HCT116 (cell line): ENCODE data around the gene COX7C. TPM values are rescaled to one million over a fixed set of nuclear protein-coding genes. Genes with fewer than 3 reads are reported as not detected.

Source experiments
- ATAC-seq: fragments of 200-7000 bp; cut with Tn5 transposase; 2 replicates; pipeline ENCODE4 v1.9.1; 2020; ENCODE audit warnings: mild to moderate bottlenecking, moderate library complexity
- BruUV-seq: library from RNA; stranded (reverse); fragments of 400-500 nt; replicated peaks from 2 replicates; lab custom pipeline; 2021; lab: Mats Ljungman, UMichigan
- CTCF ChIA-PET: fragments of 300-600 bp; sonication (Branson Sonifier 250); formaldehyde crosslinking; loops from one replicate; lab custom pipeline; 2021; ENCODE audit warnings: antibody characterized with exemption; lab: Charles Lee
- POLR2A ChIA-PET: fragments of 300-600, 350-600 bp; sonication (Branson Sonifier 250); formaldehyde crosslinking; loops from one replicate; lab custom pipeline; 2021; ENCODE audit warnings: antibody characterized with exemption; lab: Charles Lee
- RAD21 ChIA-PET, 2 experiments: fragments of 300-600 bp; sonication (Branson Sonifier 250); formaldehyde crosslinking; loops; one replicate each; lab custom pipeline; 2023; ENCODE audit warnings: low total read pairs in 2 of 2; ENCODE audit not compliant: uncharacterized antibody in 2 of 2, unreplicated experiment in 2 of 2, low non-redundant PET in 1 of 2; lab: Charles Lee
- DNase-seq: peaks from one replicate; pipeline ENCODE4 v3.0.0-alpha.2; 2010; ENCODE audit warnings: low read depth, low spot score
- H2AFZ ChIP-seq: fragments of 200-600 bp; shearing (Covaris generic), sonication (generic); 2 replicates; pipeline ENCODE4 v1.6.1; 2017; ENCODE audit warnings: low read depth, mixed run types, mixed read lengths, antibody characterized with exemption, low read length; ENCODE audit not compliant: poor library complexity, severe bottlenecking
- H3K27ac ChIP-seq: 2 replicates; pipeline ENCODE4 v1.5.1; 2012; ENCODE audit warnings: low read depth, low read length
- H3K27me3 ChIP-seq: fragments of 200-600 bp; sonication (generic); 2 replicates; pipeline ENCODE4 v1.6.1; 2016; ENCODE audit warnings: mixed run types, low read length, mixed read lengths; ENCODE audit not compliant: insufficient read depth
- H3K36me3 ChIP-seq, 2 experiments: fragments of 200-500 bp in 1 of 2; fragments of 200-600 bp in 1 of 2; sonication (Bioruptor generic) in 1 of 2; sonication (generic) in 1 of 2; 2 replicates each; pipeline versions ENCODE4 v1.5.1 to v1.6.1; 2014 to 2016; ENCODE audit warnings: low read length in 2 of 2, inconsistent platforms in 1 of 2, mixed read lengths in 1 of 2, mixed run types in 1 of 2; ENCODE audit not compliant: insufficient read depth in 2 of 2, control insufficient read depth in 1 of 2
- H3K4me1 ChIP-seq, 2 experiments: fragments of 200-600 bp in 1 of 2; sonication (generic) in 1 of 2; 2 replicates each; pipeline versions ENCODE4 v1.5.1 to v1.6.1; 2012 to 2017; ENCODE audit warnings: low read length in 2 of 2, inconsistent platforms in 1 of 2, mild to moderate bottlenecking in 1 of 2, mixed read lengths in 1 of 2, mixed run types in 1 of 2, moderate library complexity in 1 of 2; ENCODE audit not compliant: insufficient read depth in 2 of 2, control insufficient read depth in 1 of 2
- H3K4me2 ChIP-seq: fragments of 200-600 bp; sonication (generic); 2 replicates; pipeline ENCODE4 v1.6.1; 2017; ENCODE audit warnings: mixed run types, low read length, mixed read lengths
- H3K4me3 ChIP-seq, 2 experiments: fragments of 200-600 bp in 1 of 2; sonication (generic) in 1 of 2; replicated peaks in 1 of 2; 2 replicates each; pipeline ENCODE4 v1.5.1; 2011 to 2016; ENCODE audit warnings: low read length in 2 of 2, control low read depth in 1 of 2, low read depth in 1 of 2, mild to moderate bottlenecking in 1 of 2, mixed read lengths in 1 of 2, mixed run types in 1 of 2
- H3K79me2 ChIP-seq: fragments of 200-600 bp; sonication (generic); 2 replicates; pipeline ENCODE4 v1.6.1; 2017; ENCODE audit warnings: mild to moderate bottlenecking, mixed run types, low read length, moderate library complexity, mixed read lengths; ENCODE audit not compliant: insufficient read depth
- H3K9ac ChIP-seq: fragments of 200-600 bp; sonication (generic); 2 replicates; pipeline ENCODE4 v1.6.1; 2016; ENCODE audit warnings: low read length, mixed read lengths
- H3K9me2 ChIP-seq: fragments of 200-600 bp; sonication (generic), shearing (Covaris generic); 2 replicates; pipeline ENCODE4 v1.6.1; 2017; ENCODE audit warnings: mixed run types, mild to moderate bottlenecking, moderate library complexity; ENCODE audit not compliant: insufficient read depth
- H3K9me3 ChIP-seq, 2 experiments: fragments of 200-500 bp in 1 of 2; fragments of 200-600 bp in 1 of 2; sonication (Bioruptor generic) in 1 of 2; sonication (generic) in 1 of 2; 2 replicates each; pipeline ENCODE4 v1.6.1; 2014 to 2017; ENCODE audit warnings: low read length in 2 of 2, mixed read lengths in 2 of 2, inconsistent platforms in 1 of 2, low read depth in 1 of 2, mild to moderate bottlenecking in 1 of 2, mixed run types in 1 of 2, moderate library complexity in 1 of 2; ENCODE audit not compliant: control insufficient read depth in 1 of 2, insufficient read depth in 1 of 2
- H4K20me1 ChIP-seq: fragments of 200-600 bp; sonication (generic), shearing (Covaris generic); 2 replicates; pipeline ENCODE4 v1.6.1; 2017; ENCODE audit warnings: mixed run types, mild to moderate bottlenecking, moderate library complexity; ENCODE audit not compliant: insufficient read depth
- CBX3 ChIP-seq: IDR thresholded peaks from 2 replicates; pipeline ENCODE4 v1.6.1; 2012; ENCODE audit warnings: low read depth
- CEBPB ChIP-seq: IDR thresholded peaks from 2 replicates; pipeline ENCODE4 v1.6.1; 2012; ENCODE audit warnings: low read depth
- EGR1 ChIP-seq: IDR thresholded peaks from 2 replicates; pipeline ENCODE4 v1.6.1; 2012; ENCODE audit warnings: low read depth
- ELF1 ChIP-seq: IDR thresholded peaks from 2 replicates; pipeline ENCODE4 v1.6.1; 2012; ENCODE audit warnings: low read depth, borderline replicate concordance
- JUND ChIP-seq: IDR thresholded peaks from 2 replicates; pipeline ENCODE4 v1.6.1; 2012
- POLR2A ChIP-seq: IDR thresholded peaks from 2 replicates; pipeline ENCODE4 v1.7.0; 2011; ENCODE audit warnings: borderline replicate concordance; ENCODE audit not compliant: insufficient read depth, insufficient read length; ENCODE audit errors: extremely low read depth
- POLR2AphosphoS5 ChIP-seq: IDR thresholded peaks from 2 replicates; pipeline ENCODE4 v1.6.1; 2011; ENCODE audit warnings: mild to moderate bottlenecking, low read depth, low read length, moderate library complexity
- RAD21 ChIP-seq: IDR thresholded peaks from 2 replicates; pipeline ENCODE4 v1.6.1; 2012; ENCODE audit warnings: low read depth, mild to moderate bottlenecking
- SIN3A ChIP-seq: IDR thresholded peaks from 2 replicates; pipeline ENCODE4 v1.6.1; 2012; ENCODE audit warnings: low read depth
- SP1 ChIP-seq: IDR thresholded peaks from 2 replicates; pipeline ENCODE4 v1.6.1; 2012; ENCODE audit warnings: low read depth
- TCF7L2 ChIP-seq: IDR thresholded peaks from 2 replicates; pipeline ENCODE4 v1.7.0; 2011; ENCODE audit warnings: borderline replicate concordance, inconsistent platforms; ENCODE audit not compliant: insufficient read depth, insufficient read length; ENCODE audit errors: extremely low read depth
- YY1 ChIP-seq: IDR thresholded peaks from 2 replicates; pipeline ENCODE4 v1.6.1; 2011; ENCODE audit warnings: low read length, low read depth, moderate library complexity, mild to moderate bottlenecking; ENCODE audit not compliant: insufficient replicate concordance; ENCODE audit errors: extremely low read depth
- ZNF274 ChIP-seq: fragments of 200-500 bp; sonication (Bioruptor generic); IDR thresholded peaks from 2 replicates; pipeline ENCODE4 v1.6.1; 2014; ENCODE audit warnings: mild to moderate bottlenecking, low read depth, low read length, inconsistent platforms
- intact Hi-C: fragments of 100-400 bp; cut with micrococcal nuclease; formaldehyde crosslinking; loops from 2 replicates; pipeline ENCODE4 v1.10.0; 2022
- total RNA-seq: library from RNA; stranded (reverse); gene quantifications from one replicate; pipeline ENCODE4 v1.2.1, GENCODE V29; 2021; ENCODE audit not compliant: unreplicated experiment
- TF ChIP-seq, protein P1 (sequence below), 3 experiments: fragments of 200-600 bp in 1 of 3; sonication (generic) in 1 of 3; IDR thresholded peaks in 2 of 3; conservative IDR thresholded peaks in 1 of 3; 2 replicates each; pipeline ENCODE4 v1.5.1; 2012 to 2017; ENCODE audit warnings: low read depth in 2 of 3, low read length in 2 of 3, antibody characterized with exemption in 1 of 3, borderline replicate concordance in 1 of 3, control low read depth in 1 of 3, mild to moderate bottlenecking in 1 of 3, mixed read lengths in 1 of 3, mixed run types in 1 of 3, moderate library complexity in 1 of 3; ENCODE audit not compliant: insufficient read depth in 1 of 3
- TF ChIP-seq, protein P2 (sequence below): IDR thresholded peaks from 2 replicates; pipeline ENCODE4 v1.6.1; 2011; ENCODE audit warnings: mild to moderate bottlenecking, low read length, moderate library complexity; ENCODE audit not compliant: insufficient replicate concordance; ENCODE audit errors: extremely low read depth
- TF ChIP-seq, protein P3 (sequence below): IDR thresholded peaks from 2 replicates; pipeline ENCODE4 v1.6.1; 2012
- TF ChIP-seq, protein P4 (sequence below): IDR thresholded peaks from 2 replicates; pipeline ENCODE4 v1.6.1; 2012

Gene COX7C
- total RNA-seq, 1 experiment from 2014 or later, result 550 TPM

DNA sequence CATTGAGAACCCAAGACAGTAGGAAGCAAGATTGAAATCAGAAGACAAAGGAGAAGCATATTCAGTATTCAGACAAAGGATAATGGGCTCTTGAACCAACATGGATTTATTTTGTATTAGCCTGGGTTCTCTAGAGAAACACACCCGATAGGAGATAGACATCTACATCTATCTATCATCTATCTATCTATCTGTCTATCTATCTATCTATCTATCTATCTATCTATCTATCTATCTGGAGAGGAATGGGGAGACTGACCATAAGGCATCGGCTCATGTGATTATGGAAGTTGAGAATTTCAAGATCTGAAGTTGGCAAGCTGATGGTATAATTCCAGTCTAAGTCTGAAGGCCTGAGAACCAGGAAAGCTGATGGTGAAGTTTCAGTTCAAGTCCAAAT, 13.4 kb downstream of the COX7C start:
- ATAC-seq, result no peak
- Histone ChIP-seq H3K4me2 (no peak overlapping the region), H3K9me2 (no peaks in the 10 kb centered on the region), H3K36me3 (no peaks in the 10 kb centered on the region), H3K4me1 (no peaks in the 10 kb centered on the region), H4K20me1 (no peaks in the 10 kb centered on the region), H3K4me3 (no peak overlapping the region), H3K9me3 (no peaks in the 10 kb centered on the region), H3K9ac (no peak overlapping the region), H3K79me2 (no peaks in the 10 kb centered on the region), H3K27ac (no peak overlapping the region), H3K27me3 (no peaks in the 10 kb centered on the region), H2AFZ (no peak overlapping the region)
- CTCF ChIA-PET, result interaction anchor here (1.1 kb wide), 1 partner anchor 10 kb away, joined by 3 read pairs; no protein-coding TSS in a partner anchor
- POLR2A ChIA-PET, result no interaction called here
- TF ChIP-seq ZNF274, result no peak
- intact Hi-C loops, result no loop called here
- RAD21 ChIA-PET, result no interaction called here
- DNase-seq, result no peak
- BruUV-seq, result no TSS peak

DNA sequence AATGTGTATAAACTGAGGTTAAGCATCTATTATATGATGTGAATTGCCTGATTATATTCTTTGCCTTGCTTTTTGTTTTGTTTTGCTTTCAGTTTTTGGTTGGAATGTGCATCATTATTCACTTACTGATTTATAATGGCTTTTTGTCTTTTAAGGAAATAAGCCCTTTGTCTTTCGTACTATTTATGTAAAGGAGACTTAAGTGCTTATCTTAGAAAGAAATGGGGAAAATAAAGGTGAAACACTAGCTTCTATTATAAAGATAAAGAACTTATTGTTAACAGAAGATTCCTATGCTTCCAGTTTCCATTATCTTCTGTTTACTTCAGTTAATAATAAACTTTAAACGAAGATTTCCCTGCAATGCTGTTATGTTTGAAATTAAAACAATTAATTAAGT, 23.3 kb downstream of the COX7C start:
- Histone ChIP-seq H3K79me2 (no peaks in the 10 kb centered on the region), H3K27ac (no peak overlapping the region), H3K4me2 (no peak overlapping the region), H3K4me3 (no peak overlapping the region), H3K9me2 (no peaks in the 10 kb centered on the region), H3K27me3 (no peaks in the 10 kb centered on the region), H2AFZ (no peak overlapping the region), H3K9ac (no peak overlapping the region), H4K20me1 (no peaks in the 10 kb centered on the region), H3K36me3 (no peaks in the 10 kb centered on the region), H3K4me1 (no peaks in the 10 kb centered on the region), H3K9me3 (no peaks in the 10 kb centered on the region)
- RAD21 ChIA-PET, result no interaction called here
- no peak for DNase-seq
- intact Hi-C loops, result no loop called here
- POLR2A ChIA-PET, result no interaction called here
- no peak for ATAC-seq
- CTCF ChIA-PET, result interaction anchor here (0.9 kb wide), 1 partner anchor 9 kb away, joined by 3 read pairs; no protein-coding TSS in a partner anchor
- BruUV-seq, result no TSS peak
- TF ChIP-seq SIN3A, result no peak
- no peak for TF ChIP-seq YY1
- no peak for TF ChIP-seq POLR2A
- TF ChIP-seq, protein P1, sequence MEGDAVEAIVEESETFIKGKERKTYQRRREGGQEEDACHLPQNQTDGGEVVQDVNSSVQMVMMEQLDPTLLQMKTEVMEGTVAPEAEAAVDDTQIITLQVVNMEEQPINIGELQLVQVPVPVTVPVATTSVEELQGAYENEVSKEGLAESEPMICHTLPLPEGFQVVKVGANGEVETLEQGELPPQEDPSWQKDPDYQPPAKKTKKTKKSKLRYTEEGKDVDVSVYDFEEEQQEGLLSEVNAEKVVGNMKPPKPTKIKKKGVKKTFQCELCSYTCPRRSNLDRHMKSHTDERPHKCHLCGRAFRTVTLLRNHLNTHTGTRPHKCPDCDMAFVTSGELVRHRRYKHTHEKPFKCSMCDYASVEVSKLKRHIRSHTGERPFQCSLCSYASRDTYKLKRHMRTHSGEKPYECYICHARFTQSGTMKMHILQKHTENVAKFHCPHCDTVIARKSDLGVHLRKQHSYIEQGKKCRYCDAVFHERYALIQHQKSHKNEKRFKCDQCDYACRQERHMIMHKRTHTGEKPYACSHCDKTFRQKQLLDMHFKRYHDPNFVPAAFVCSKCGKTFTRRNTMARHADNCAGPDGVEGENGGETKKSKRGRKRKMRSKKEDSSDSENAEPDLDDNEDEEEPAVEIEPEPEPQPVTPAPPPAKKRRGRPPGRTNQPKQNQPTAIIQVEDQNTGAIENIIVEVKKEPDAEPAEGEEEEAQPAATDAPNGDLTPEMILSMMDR (IDR thresholded peaks at IDR 0.05 in 2 of 3, conservative IDR thresholded peaks at IDR 0.05 in 1 of 3; ENCODE audit: borderline replicate concordance in 1 of 3, insufficient read depth in 1 of 3, low read depth in 2 of 3, low read length in 2 of 3), result no peak
- TF ChIP-seq ELF1, result no peak
- TF ChIP-seq, protein P2, sequence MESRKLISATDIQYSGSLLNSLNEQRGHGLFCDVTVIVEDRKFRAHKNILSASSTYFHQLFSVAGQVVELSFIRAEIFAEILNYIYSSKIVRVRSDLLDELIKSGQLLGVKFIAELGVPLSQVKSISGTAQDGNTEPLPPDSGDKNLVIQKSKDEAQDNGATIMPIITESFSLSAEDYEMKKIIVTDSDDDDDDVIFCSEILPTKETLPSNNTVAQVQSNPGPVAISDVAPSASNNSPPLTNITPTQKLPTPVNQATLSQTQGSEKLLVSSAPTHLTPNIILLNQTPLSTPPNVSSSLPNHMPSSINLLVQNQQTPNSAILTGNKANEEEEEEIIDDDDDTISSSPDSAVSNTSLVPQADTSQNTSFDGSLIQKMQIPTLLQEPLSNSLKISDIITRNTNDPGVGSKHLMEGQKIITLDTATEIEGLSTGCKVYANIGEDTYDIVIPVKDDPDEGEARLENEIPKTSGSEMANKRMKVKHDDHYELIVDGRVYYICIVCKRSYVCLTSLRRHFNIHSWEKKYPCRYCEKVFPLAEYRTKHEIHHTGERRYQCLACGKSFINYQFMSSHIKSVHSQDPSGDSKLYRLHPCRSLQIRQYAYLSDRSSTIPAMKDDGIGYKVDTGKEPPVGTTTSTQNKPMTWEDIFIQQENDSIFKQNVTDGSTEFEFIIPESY, result no peak
- TF ChIP-seq EGR1, result no peak
- no peak for TF ChIP-seq CEBPB
- TF ChIP-seq RAD21, result no peak
- TF ChIP-seq, protein P3, sequence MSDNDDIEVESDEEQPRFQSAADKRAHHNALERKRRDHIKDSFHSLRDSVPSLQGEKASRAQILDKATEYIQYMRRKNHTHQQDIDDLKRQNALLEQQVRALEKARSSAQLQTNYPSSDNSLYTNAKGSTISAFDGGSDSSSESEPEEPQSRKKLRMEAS, result no peak
- no peak for TF ChIP-seq CBX3
- TF ChIP-seq SP1, result no peak
- TF ChIP-seq JUND, result no peak
- TF ChIP-seq, protein P4, sequence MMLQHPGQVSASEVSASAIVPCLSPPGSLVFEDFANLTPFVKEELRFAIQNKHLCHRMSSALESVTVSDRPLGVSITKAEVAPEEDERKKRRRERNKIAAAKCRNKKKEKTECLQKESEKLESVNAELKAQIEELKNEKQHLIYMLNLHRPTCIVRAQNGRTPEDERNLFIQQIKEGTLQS, result no peak
- TF ChIP-seq POLR2AphosphoS5, result no peak
- TF ChIP-seq TCF7L2, result no peak
